Panc1 (cell line): Measurements from ENCODE around the gene GPRC5B. TPM values are rescaled to one million over a fixed set of nuclear protein-coding genes. Genes with fewer than 3 reads are reported as not detected.

Experiments
- ATAC-seq: fragments of 200-7000 bp; cut with Tn5 transposase; 2 replicates; pipeline ENCODE4 v1.9.1; 2020; ENCODE audit warnings: mild to moderate bottlenecking, moderate library complexity
- BruUV-seq: library from RNA; stranded (reverse); fragments of 400-500 nt; replicated peaks from 2 replicates; lab custom pipeline; 2021; lab: Mats Ljungman, UMichigan
- CTCF ChIA-PET: fragments of 300-600 bp; sonication (Branson Sonifier 250); formaldehyde crosslinking; loops from one replicate; lab custom pipeline; 2022; ENCODE audit warnings: antibody characterized with exemption; lab: Charles Lee
- POLR2A ChIA-PET: fragments of 300-600 bp; sonication (Branson Sonifier 250); formaldehyde crosslinking; loops from one replicate; lab custom pipeline; 2022; ENCODE audit warnings: antibody characterized with exemption; lab: Charles Lee
- DNase-seq: peaks from one replicate; pipeline ENCODE4 v3.0.0-alpha.2; 2010; ENCODE audit warnings: low read depth, low spot score
- H3K27ac ChIP-seq: 2 replicates; pipeline ENCODE4 v1.5.1; 2011; ENCODE audit warnings: mild to moderate bottlenecking, low read length, inconsistent platforms
- H3K27me3 ChIP-seq: fragments of 200-500 bp; sonication (Bioruptor generic); 2 replicates; pipeline ENCODE4 v1.6.0; 2014; ENCODE audit warnings: low read length, inconsistent platforms; ENCODE audit not compliant: control insufficient read depth, insufficient read depth
- H3K36me3 ChIP-seq: fragments of 200-500 bp; sonication (Bioruptor generic); 2 replicates; pipeline ENCODE4 v1.5.1; 2014; ENCODE audit warnings: inconsistent platforms, mild to moderate bottlenecking, low read length, moderate library complexity; ENCODE audit not compliant: control insufficient read depth, insufficient read depth
- H3K4me1 ChIP-seq: 2 replicates; pipeline ENCODE4 v1.5.1; 2011; ENCODE audit warnings: inconsistent platforms, mild to moderate bottlenecking, low read length, moderate library complexity; ENCODE audit not compliant: control insufficient read depth, insufficient read depth
- H3K4me3 ChIP-seq, 2 experiments: 2 replicates each; pipeline ENCODE4 v1.5.1; 2011 to 2012; ENCODE audit warnings: low read depth in 2 of 2, low read length in 2 of 2, mild to moderate bottlenecking in 2 of 2, inconsistent platforms in 1 of 2, moderate library complexity in 1 of 2
- H3K9me3 ChIP-seq: fragments of 200-500 bp; sonication (Bioruptor generic); 2 replicates; pipeline ENCODE4 v1.5.1; 2014; ENCODE audit warnings: low read depth, mild to moderate bottlenecking, inconsistent platforms, low read length, moderate library complexity; ENCODE audit not compliant: control insufficient read depth, insufficient read depth
- POLR2AphosphoS5 ChIP-seq: IDR thresholded peaks from 2 replicates; pipeline ENCODE4 v1.6.1; 2012; ENCODE audit warnings: mild to moderate bottlenecking, low read depth, low read length, moderate library complexity
- SIN3A ChIP-seq: IDR thresholded peaks from 2 replicates; pipeline ENCODE4 v1.6.1; 2012; ENCODE audit warnings: low read depth, mild to moderate bottlenecking, low read length, moderate library complexity, borderline replicate concordance; ENCODE audit not compliant: insufficient read depth
- TCF7L2 ChIP-seq: IDR thresholded peaks from 2 replicates; pipeline ENCODE4 v1.6.1; 2011; ENCODE audit warnings: mild to moderate bottlenecking, low read depth, low read length, inconsistent platforms
- in situ Hi-C: cut with HindIII; loops from 2 replicates; pipeline ENCODE4 v1.10.0; 2016; ENCODE audit warnings: low sequenced_read_pairs, low pct_unique_long_range_greater_than_20kb
- intact Hi-C: fragments of 100-400 bp; cut with micrococcal nuclease; formaldehyde crosslinking; loops from one replicate; pipeline ENCODE4 v1.10.0; 2022; ENCODE audit not compliant: unreplicated experiment
- total RNA-seq: library from RNA; stranded (reverse); gene quantifications from one replicate; pipeline ENCODE4 v1.2.1, GENCODE V29; 2021; ENCODE audit not compliant: unreplicated experiment
- TF ChIP-seq, protein P1 (sequence below): fragments of 450-650 bp; IDR thresholded peaks from 2 replicates; pipeline ENCODE4 v1.5.1; 2017; ENCODE audit warnings: mild to moderate bottlenecking
- TF ChIP-seq, protein P2 (sequence below), 2 experiments: IDR thresholded peaks; 2 replicates each; pipeline ENCODE4 v1.6.1; 2011 to 2012; ENCODE audit warnings: low read depth in 2 of 2, control low read depth in 1 of 2, low read length in 1 of 2, mild to moderate bottlenecking in 1 of 2, moderate library complexity in 1 of 2; ENCODE audit not compliant: insufficient read depth in 1 of 2

GPRC5B gene
- total RNA-seq, 1 experiment from 2014 or later, result 10.4 TPM

- TF ChIP-seq POLR2AphosphoS5 (no peak), SIN3A (no peak), TCF7L2 (no peak)
- TF ChIP-seq, protein P1, sequence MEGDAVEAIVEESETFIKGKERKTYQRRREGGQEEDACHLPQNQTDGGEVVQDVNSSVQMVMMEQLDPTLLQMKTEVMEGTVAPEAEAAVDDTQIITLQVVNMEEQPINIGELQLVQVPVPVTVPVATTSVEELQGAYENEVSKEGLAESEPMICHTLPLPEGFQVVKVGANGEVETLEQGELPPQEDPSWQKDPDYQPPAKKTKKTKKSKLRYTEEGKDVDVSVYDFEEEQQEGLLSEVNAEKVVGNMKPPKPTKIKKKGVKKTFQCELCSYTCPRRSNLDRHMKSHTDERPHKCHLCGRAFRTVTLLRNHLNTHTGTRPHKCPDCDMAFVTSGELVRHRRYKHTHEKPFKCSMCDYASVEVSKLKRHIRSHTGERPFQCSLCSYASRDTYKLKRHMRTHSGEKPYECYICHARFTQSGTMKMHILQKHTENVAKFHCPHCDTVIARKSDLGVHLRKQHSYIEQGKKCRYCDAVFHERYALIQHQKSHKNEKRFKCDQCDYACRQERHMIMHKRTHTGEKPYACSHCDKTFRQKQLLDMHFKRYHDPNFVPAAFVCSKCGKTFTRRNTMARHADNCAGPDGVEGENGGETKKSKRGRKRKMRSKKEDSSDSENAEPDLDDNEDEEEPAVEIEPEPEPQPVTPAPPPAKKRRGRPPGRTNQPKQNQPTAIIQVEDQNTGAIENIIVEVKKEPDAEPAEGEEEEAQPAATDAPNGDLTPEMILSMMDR, result no peak
- TF ChIP-seq, protein P2, sequence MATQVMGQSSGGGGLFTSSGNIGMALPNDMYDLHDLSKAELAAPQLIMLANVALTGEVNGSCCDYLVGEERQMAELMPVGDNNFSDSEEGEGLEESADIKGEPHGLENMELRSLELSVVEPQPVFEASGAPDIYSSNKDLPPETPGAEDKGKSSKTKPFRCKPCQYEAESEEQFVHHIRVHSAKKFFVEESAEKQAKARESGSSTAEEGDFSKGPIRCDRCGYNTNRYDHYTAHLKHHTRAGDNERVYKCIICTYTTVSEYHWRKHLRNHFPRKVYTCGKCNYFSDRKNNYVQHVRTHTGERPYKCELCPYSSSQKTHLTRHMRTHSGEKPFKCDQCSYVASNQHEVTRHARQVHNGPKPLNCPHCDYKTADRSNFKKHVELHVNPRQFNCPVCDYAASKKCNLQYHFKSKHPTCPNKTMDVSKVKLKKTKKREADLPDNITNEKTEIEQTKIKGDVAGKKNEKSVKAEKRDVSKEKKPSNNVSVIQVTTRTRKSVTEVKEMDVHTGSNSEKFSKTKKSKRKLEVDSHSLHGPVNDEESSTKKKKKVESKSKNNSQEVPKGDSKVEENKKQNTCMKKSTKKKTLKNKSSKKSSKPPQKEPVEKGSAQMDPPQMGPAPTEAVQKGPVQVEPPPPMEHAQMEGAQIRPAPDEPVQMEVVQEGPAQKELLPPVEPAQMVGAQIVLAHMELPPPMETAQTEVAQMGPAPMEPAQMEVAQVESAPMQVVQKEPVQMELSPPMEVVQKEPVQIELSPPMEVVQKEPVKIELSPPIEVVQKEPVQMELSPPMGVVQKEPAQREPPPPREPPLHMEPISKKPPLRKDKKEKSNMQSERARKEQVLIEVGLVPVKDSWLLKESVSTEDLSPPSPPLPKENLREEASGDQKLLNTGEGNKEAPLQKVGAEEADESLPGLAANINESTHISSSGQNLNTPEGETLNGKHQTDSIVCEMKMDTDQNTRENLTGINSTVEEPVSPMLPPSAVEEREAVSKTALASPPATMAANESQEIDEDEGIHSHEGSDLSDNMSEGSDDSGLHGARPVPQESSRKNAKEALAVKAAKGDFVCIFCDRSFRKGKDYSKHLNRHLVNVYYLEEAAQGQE (IDR thresholded peaks at IDR 0.05; ENCODE audit: insufficient read depth in 1 of 2, low read depth in 2 of 2, low read length in 1 of 2), result no peak
- DNase-seq (no peak), ATAC-seq (no peak)
- in situ Hi-C loops (no loop called here), intact Hi-C loops (no loop called here)
- Histone ChIP-seq H3K36me3 (no peaks in the 10 kb centered on the region), H3K9me3 (no peaks in the 10 kb centered on the region), H3K4me3 (no peak overlapping the region), H3K27me3 (no peaks in the 10 kb centered on the region), H3K27ac (no peak overlapping the region; the same call in 1 of the 2 replicates), H3K4me1 (no peaks in the 10 kb centered on the region)
- ChIA-PET POLR2A (no interaction called here), CTCF (interaction anchor here (0.6 kb wide), 1 partner anchor 24 kb away, joined by 3 read pairs; no protein-coding TSS in a partner anchor)
- no TSS peak for BruUV-seq
Measured at GRCh38 chr16:19854543-19854876, 30.1 kb downstream of the GPRC5B start.

- Histone ChIP-seq H3K27me3 (no peaks in the 10 kb centered on the region), H3K27ac (no peak overlapping the region; the same call in 1 of the 2 replicates), H3K4me3 (no peak overlapping the region), H3K4me1 (no peaks in the 10 kb centered on the region), H3K9me3 (no peaks in the 10 kb centered on the region), H3K36me3 (no peaks in the 10 kb centered on the region)
- BruUV-seq, result no TSS peak
- no peak for DNase-seq
- ATAC-seq, result no peak
- ChIA-PET POLR2A (no interaction called here), CTCF (interaction anchor here (0.6 kb wide), 2 partner anchors 441 to 1232 kb away, joined by 3 to 10 read pairs; no protein-coding TSS in a partner anchor)
- no peak for TF ChIP-seq TCF7L2
- no peak for TF ChIP-seq POLR2AphosphoS5
- TF ChIP-seq, protein P2 (IDR thresholded peaks at IDR 0.05; ENCODE audit: insufficient read depth in 1 of 2, low read depth in 2 of 2, low read length in 1 of 2), result no peak
- TF ChIP-seq SIN3A, result no peak
- TF ChIP-seq, protein P1, result no peak
- intact Hi-C loops, result no loop called here
- in situ Hi-C loops, result no loop called here
Measured at GRCh38 chr16:19853742-19854542, 30.7 kb downstream of the GPRC5B start.
